ENCODE results near the gene IL10RA. TPM values are rescaled to one million over a fixed set of nuclear protein-coding genes. Genes with fewer than 3 reads are reported as not detected.
"Not testable (repeated sequence)": the region's sequence is repeated elsewhere in the genome, so short reads cannot be mapped to it uniquely, and the experiment has no call there.

IL10RA gene
- polyA plus RNA-seq, 3 donors from 2014 or later, result 215 to 460 (median 264) TPM

- H3K27ac Mint-ChIP-seq, result peak overlapping the region; percentile 44 to 73 (median 66)
- H3K4me1 Mint-ChIP-seq, result peaks cover 78 to 85% of the 10 kb centered on the region in 2 donors
- H3K4me3 Mint-ChIP-seq, result peak overlapping the region in 4 of 5 donors; percentile 33 to 64 (median 54)
- H3K9me3 Mint-ChIP-seq, result no peaks in the 10 kb centered on the region
- H3K27me3 Mint-ChIP-seq (ENCODE audit: low read depth in 3 of 3), result peaks cover 0 to 5% (median 5%) of the 10 kb centered on the region in 3 donors
- DNase-seq, result no peak
- H3K36me3 Mint-ChIP-seq, result peaks cover 0 to 3% (median 0%) of the 10 kb centered on the region in 3 donors
Observed at GRCh38 chr11:117972629-117973502, 13.3 kb upstream of the IL10RA start.

GRCh38 chr11:117973503-117973860 is 12.7 kb upstream of the IL10RA start:
- H3K27me3 Mint-ChIP-seq (ENCODE audit: low read depth in 3 of 3), result peaks cover 0 to 6% (median 5%) of the 10 kb centered on the region in 3 donors
- no peaks in the 10 kb centered on the region for H3K9me3 Mint-ChIP-seq
- peak overlapping the region in 4 of 5 donors; percentile 6 to 64 (median 34) for H3K4me3 Mint-ChIP-seq
- no peak for DNase-seq
- H3K36me3 Mint-ChIP-seq, result peaks cover 0 to 5% (median 0%) of the 10 kb centered on the region in 3 donors
- peaks cover 78 to 85% of the 10 kb centered on the region in 2 donors for H3K4me1 Mint-ChIP-seq
- H3K27ac Mint-ChIP-seq, result peak overlapping the region in 4 of 6 donors; percentile 2 to 59 (median 36)

DNA sequence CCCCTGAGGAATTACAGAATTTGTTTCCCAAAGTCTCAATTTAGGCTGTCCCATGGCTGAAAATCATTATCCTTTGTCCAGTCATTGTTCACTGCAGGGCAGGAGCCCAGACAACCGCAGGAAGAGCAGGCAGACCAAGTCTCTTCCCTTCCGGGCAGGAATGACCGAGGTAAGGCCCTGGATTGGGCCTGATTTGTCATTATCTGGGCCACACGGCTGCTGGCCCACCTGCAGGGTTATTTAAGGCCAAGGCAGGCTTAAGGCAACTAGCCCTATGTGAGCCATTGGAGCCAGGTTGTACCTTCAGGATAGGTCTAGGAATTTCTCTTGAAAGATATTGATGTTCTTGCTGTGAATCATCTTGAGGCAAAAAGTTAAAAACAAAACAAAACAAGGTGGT is 9.7 kb upstream of the IL10RA start:
- Mint-ChIP-seq H3K9me3 (no peaks in the 10 kb centered on the region), H3K27me3 (ENCODE audit: low read depth in 3 of 3) (peaks cover 0 to 3% (median 2%) of the 10 kb centered on the region in 3 donors), H3K4me3 (no peak overlapping the region), H3K36me3 (peaks cover 0 to 5% (median 0%) of the 10 kb centered on the region in 3 donors), H3K27ac (no peak overlapping the region), H3K4me1 (peaks cover 68 to 79% of the 10 kb centered on the region in 2 donors)
- no peak for DNase-seq

DNA sequence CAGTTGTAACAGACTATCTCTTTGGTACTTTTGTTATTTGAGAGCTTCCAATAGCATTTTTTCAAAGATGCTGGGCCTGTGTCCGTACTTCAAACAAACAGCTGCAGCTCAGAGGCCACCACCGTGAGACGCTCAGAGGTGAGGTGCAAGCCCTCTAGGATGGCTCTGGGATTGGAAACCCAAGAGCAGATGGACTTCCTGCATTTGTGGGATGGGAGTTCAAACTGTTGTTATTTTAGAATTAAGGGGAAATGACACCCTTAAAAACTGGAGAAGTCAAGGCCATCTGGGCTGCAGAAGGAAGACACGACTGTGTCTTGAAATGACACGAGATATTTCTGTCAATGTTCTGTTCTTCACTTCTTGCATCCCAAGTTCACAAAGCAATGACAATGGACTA is 9.2 kb upstream of the IL10RA start:
- H3K27ac Mint-ChIP-seq, result peak overlapping the region in 3 of 6 donors; percentile 5 to 54 (median 7)
- peak overlapping the region in 2 of 5 donors; percentile 18 to 57 for H3K4me3 Mint-ChIP-seq
- H3K36me3 Mint-ChIP-seq, result peaks cover 0 to 5% (median 3%) of the 10 kb centered on the region in 3 donors
- no peaks in the 10 kb centered on the region for H3K9me3 Mint-ChIP-seq
- no peak for DNase-seq
- peaks cover 67 to 79% of the 10 kb centered on the region in 2 donors for H3K4me1 Mint-ChIP-seq
- peaks cover 0 to 3% (median 2%) of the 10 kb centered on the region in 3 donors for H3K27me3 Mint-ChIP-seq (ENCODE audit: low read depth in 3 of 3)

DNA sequence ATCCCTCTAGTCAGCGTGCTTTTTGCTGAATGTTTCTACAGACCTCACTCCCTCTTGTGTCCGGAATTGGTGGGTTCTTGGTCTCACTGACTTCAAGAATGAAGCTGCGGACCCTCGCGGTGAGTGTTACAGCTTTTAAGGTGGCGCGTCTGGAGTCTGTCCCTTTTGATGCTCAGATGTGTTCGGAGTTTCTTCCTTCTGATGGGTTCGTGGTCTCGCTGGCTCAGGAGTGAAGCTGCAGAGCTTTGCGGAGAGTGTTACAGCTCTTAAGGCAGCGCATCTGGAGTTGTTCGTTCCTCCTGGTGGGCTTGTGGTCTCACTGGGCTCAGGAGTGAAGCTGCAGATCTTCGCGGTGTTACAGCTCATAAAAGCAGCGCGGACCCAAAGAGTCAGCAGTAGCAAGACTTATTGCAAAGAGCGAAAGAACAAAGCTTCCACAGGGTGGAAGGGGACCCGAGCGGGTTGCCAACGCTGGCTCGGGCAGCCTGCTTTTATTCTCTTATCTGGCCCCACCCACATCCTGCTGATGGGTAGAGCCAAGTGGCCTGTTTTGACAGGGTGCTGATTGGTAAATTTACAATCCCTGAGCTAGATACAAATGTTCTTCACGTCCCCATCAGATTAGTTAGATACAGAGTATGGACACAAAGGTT is 8.5 kb upstream of the IL10RA start:
- Mint-ChIP-seq H3K4me1 (peaks cover 65 to 78% of the 10 kb centered on the region in 2 donors), H3K4me3 (peak overlapping the region; percentile 21 to 67 (median 53)), H3K27ac (peak overlapping the region; percentile 42 to 80 (median 63))
- not testable (repeated sequence) for H3K9me3 Mint-ChIP-seq; DNase-seq; H3K36me3 Mint-ChIP-seq; H3K27me3 Mint-ChIP-seq (ENCODE audit: low read depth in 3 of 3)

DNA sequence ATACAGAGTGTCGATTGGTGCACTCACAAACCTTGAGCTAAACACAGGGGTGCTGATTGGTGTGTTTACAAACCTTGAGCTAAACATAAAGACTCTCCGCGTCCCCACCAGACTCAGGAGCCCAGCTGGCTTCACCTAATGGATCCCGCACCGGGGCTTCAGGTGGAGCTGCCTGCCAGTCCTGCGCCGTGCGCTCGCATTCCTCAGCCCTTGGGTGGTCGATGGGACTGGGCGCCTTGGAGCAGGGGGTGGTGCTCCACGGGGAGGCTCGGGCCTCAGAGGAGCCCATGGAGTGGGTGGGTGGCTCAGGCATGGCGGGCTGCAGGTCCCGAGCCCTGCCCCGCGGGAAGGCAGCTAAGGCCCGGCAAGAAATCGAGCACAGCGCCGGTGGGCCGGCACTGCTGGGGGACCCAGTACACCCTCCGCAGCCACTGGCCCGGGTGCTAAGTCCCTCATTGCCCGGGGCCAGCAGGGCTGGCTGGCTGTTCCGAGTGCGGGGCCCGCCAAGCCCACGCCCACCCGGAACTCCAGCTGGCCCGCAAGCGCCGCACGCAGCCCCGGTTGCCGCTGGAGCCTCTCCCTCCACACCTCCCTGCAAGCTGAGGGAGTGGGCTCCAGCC is 7.8 kb upstream of the IL10RA start:
- not testable (repeated sequence) for DNase-seq; H3K27me3 Mint-ChIP-seq (ENCODE audit: low read depth in 3 of 3); H3K9me3 Mint-ChIP-seq; H3K36me3 Mint-ChIP-seq
- peaks cover 65 to 78% of the 10 kb centered on the region in 2 donors for H3K4me1 Mint-ChIP-seq
- peak overlapping the region in 4 of 6 donors; percentile 48 to 80 (median 63) for H3K27ac Mint-ChIP-seq
- peak overlapping the region in 3 of 5 donors; percentile 30 to 67 (median 57) for H3K4me3 Mint-ChIP-seq

DNA sequence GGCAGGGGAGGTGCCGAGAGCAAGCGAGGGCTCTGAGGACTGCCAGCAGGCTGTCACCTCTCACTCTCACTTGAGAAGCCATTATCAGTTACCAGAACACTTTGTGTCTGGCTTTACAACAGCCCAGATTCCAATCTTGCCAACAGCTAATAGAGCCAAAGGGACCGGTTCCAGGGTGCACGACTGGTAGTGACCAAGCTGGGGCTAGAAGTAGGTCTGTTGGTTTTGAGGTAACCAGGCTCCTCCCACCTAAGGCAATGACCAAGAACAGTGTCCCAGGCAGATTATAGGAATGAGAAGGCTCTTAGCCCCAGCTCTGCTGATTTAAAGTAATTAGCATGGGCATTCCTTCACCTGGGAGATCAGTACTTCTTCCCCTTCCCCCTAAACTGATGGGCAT is 7.2 kb upstream of the IL10RA start:
- no peak for DNase-seq

DNA sequence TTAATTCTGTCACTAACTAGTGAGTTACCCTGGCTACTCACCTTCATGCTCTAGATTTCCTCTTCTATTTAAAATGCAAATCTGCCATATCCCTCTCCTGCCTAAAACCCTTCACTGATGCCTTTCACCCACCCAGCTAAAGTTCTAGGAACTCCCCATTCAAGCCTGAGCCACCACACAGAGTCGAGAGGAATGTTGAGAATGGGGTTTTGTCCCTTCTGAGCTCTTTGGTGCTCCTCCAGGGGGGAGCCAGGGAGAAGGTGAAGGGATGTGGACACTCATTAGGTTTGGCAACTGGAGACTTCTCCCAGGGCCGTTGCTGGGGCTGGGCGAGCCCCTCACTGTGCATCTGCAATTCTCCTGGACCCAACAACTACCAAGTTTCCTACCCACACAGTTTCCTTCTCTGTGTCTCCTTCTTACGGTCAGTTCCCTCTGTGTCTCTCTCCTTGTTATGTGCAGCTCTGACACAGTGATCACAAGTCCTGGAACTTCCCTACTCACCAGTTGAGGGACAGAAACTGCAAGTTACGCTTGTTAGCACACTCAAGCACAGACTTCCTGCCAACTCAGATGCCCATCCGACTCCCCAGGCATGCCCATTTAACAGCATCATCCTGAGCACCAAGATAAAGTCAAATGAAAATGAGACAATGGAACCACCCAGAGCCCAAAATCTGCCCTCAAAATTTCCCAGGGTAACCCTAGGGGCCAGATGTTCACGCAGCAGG is 6.5 kb upstream of the IL10RA start:
- Mint-ChIP-seq H3K27ac (peak overlapping the region; percentile 43 to 86 (median 68)), H3K4me3 (peak overlapping the region; percentile 25 to 65 (median 43)), H3K4me1 (peaks cover 68 to 79% of the 10 kb centered on the region in 2 donors), H3K9me3 (no peaks in the 10 kb centered on the region), H3K27me3 (ENCODE audit: low read depth in 3 of 3) (peaks cover 0 to 7% (median 2%) of the 10 kb centered on the region in 3 donors), H3K36me3 (peaks cover 0 to 5% (median 3%) of the 10 kb centered on the region in 3 donors)
- DNase-seq, result peak; percentile 30 to 31 (median 30)

More for the DNA sequence above, 7.2 kb upstream of the IL10RA start:
- peaks cover 0 to 5% (median 3%) of the 10 kb centered on the region in 3 donors for H3K36me3 Mint-ChIP-seq
- no peaks in the 10 kb centered on the region for H3K9me3 Mint-ChIP-seq
- H3K27ac Mint-ChIP-seq, result peak overlapping the region in 5 of 6 donors; percentile 41 to 68 (median 56)
- H3K4me1 Mint-ChIP-seq, result peaks cover 67 to 79% of the 10 kb centered on the region in 2 donors
- peak overlapping the region in 3 of 5 donors; percentile 38 to 43 (median 42) for H3K4me3 Mint-ChIP-seq
- peaks cover 0 to 6% (median 2%) of the 10 kb centered on the region in 3 donors for H3K27me3 Mint-ChIP-seq (ENCODE audit: low read depth in 3 of 3)

DNA sequence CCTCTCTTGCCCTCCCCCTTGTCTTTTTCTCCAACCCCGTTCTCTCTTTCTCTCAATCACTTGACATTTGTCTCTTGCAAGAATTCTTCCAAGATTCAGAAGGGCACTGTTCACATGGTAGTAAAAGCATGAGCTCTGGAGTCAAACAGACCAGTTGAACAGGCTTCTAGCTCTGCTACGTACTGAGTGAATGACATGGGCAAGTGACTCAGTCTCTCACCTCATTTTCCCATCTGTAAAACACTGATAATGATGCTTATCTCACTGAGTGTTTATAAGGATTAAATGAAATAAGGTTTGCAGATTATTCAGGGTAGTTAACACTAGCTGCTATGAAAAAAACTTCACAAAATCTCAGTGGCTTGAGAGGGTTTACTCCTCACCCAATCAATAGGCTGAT is 5.9 kb upstream of the IL10RA start:
- H3K27ac Mint-ChIP-seq, result peak overlapping the region; percentile 43 to 86 (median 68)
- H3K27me3 Mint-ChIP-seq (ENCODE audit: low read depth in 3 of 3), result peaks cover 2 to 9% (median 3%) of the 10 kb centered on the region in 3 donors
- H3K9me3 Mint-ChIP-seq, result no peaks in the 10 kb centered on the region
- H3K4me3 Mint-ChIP-seq, result peak overlapping the region in 4 of 5 donors; percentile 9 to 65 (median 46)
- peaks cover 72 to 83% of the 10 kb centered on the region in 2 donors for H3K4me1 Mint-ChIP-seq
- DNase-seq, result no peak
- peaks cover 0 to 5% (median 3%) of the 10 kb centered on the region in 3 donors for H3K36me3 Mint-ChIP-seq

- Mint-ChIP-seq H3K27ac (peak overlapping the region in 1 of 6 donors; percentile 36), H3K27me3 (ENCODE audit: low read depth in 3 of 3) (peaks cover 2 to 13% (median 6%) of the 10 kb centered on the region in 3 donors), H3K36me3 (peaks cover 0 to 5% (median 3%) of the 10 kb centered on the region in 3 donors), H3K4me3 (no peak overlapping the region), H3K9me3 (no peaks in the 10 kb centered on the region), H3K4me1 (peaks cover 75 to 87% of the 10 kb centered on the region in 2 donors)
- DNase-seq, result no peak
Observed at GRCh38 chr11:117980720-117981119, 5.5 kb upstream of the IL10RA start.

- peak overlapping the region in 5 of 6 donors; percentile 58 to 99 (median 86) for H3K27ac Mint-ChIP-seq
- no peak for DNase-seq
- no peaks in the 10 kb centered on the region for H3K9me3 Mint-ChIP-seq
- H3K27me3 Mint-ChIP-seq (ENCODE audit: low read depth in 3 of 3), result peaks cover 8 to 30% (median 22%) of the 10 kb centered on the region in 3 donors
- peaks cover 12 to 15% (median 15%) of the 10 kb centered on the region in 3 donors for H3K36me3 Mint-ChIP-seq
- H3K4me3 Mint-ChIP-seq, result peak overlapping the region in 1 of 5 donors; percentile 26
- peaks cover 70 to 82% of the 10 kb centered on the region in 2 donors for H3K4me1 Mint-ChIP-seq
Observed at GRCh38 chr11:117983163-117983475, 3.1 kb upstream of the IL10RA start.

DNA sequence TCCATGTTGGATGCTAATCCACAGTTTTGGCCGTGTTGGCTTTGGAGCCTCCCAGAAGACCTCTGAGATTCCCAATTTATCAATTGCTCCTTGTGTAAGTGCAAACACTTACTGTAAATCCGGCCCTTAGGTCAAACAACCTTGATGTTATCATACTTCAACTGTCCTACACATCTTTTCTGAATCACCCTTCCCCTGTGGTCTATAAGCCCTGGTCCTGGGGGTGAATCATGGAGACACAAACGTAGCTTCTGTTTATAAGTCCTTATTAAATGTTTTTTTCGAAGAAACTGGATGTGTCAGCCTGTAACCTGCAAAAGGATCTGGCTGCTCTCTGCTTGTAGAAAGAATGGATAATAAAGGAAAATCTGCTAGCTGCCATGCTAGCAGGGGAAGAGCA is 1.7 kb upstream of the IL10RA start:
- Mint-ChIP-seq H3K9me3 (no peaks in the 10 kb centered on the region), H3K27me3 (ENCODE audit: low read depth in 3 of 3) (peaks cover 8 to 31% (median 27%) of the 10 kb centered on the region in 3 donors), H3K27ac (peak overlapping the region; percentile 84 to 99 (median 94)), H3K4me1 (peaks cover 77 to 86% of the 10 kb centered on the region in 2 donors), H3K4me3 (peak overlapping the region in 4 of 5 donors; percentile 90 to 94 (median 93)), H3K36me3 (peaks cover 22 to 29% (median 24%) of the 10 kb centered on the region in 3 donors)
- DNase-seq, result no peak
